GM18520 (cell line): Measurements from ENCODE around the gene NIPAL1.

Experiments used
- ATAC-seq: cut with Tn5 transposase; IDR thresholded peaks from one replicate; pipeline ENCODE4 v1.9.1; 2021; ENCODE audit not compliant: unreplicated experiment

Gene NIPAL1

GRCh38 chr4:48025005-48025404 lies 8.4 kb downstream of the NIPAL1 start:
- no peak for ATAC-seq

GRCh38 chr4:48027653-48028052 lies 11.1 kb downstream of the NIPAL1 start:
- ATAC-seq = peak; percentile 74

- ATAC-seq = peak; percentile 48
Observed at GRCh38 chr4:48028696-48029095, 12.1 kb downstream of the NIPAL1 start.

- no peak for ATAC-seq
Observed at GRCh38 chr4:48030470-48030869, 13.9 kb downstream of the NIPAL1 start.

- ATAC-seq = no peak
Observed at GRCh38 chr4:48031802-48032525, 15.4 kb downstream of the NIPAL1 start.

- ATAC-seq = no peak
Observed at GRCh38 chr4:48032721-48033120, 16.1 kb downstream of the NIPAL1 start.

- ATAC-seq = no peak
Observed at GRCh38 chr4:48033412-48033811, 16.8 kb downstream of the NIPAL1 start.

GRCh38 chr4:48033825-48034413 lies 17.3 kb downstream of the NIPAL1 start:
- no peak for ATAC-seq

GRCh38 chr4:48035952-48036351 lies 19.4 kb downstream of the NIPAL1 start:
- no peak for ATAC-seq

GRCh38 chr4:48037117-48037462 lies 20.5 kb downstream of the NIPAL1 start:
- no peak for ATAC-seq

GRCh38 chr4:48038666-48039065 lies 22.1 kb downstream of the NIPAL1 start:
- no peak for ATAC-seq

- no peak for ATAC-seq
Observed at GRCh38 chr4:48039561-48039960, 23.0 kb downstream of the NIPAL1 start.

GRCh38 chr4:48041535-48042137 lies 25.1 kb downstream of the NIPAL1 start:
- ATAC-seq = no peak

GRCh38 chr4:48042979-48043461 lies 26.4 kb downstream of the NIPAL1 start:
- ATAC-seq = no peak

- no peak for ATAC-seq
Observed at GRCh38 chr4:48043504-48043903, 26.9 kb downstream of the NIPAL1 start.

GRCh38 chr4:48044298-48044697 lies 27.7 kb downstream of the NIPAL1 start:
- no peak for ATAC-seq

GRCh38 chr4:48046059-48046458 lies 29.5 kb downstream of the NIPAL1 start:
- no peak for ATAC-seq

GRCh38 chr4:48047421-48047844 lies 30.9 kb downstream of the NIPAL1 start:
- ATAC-seq = peak; percentile 99

- ATAC-seq = no peak
Observed at GRCh38 chr4:48047896-48048295, 31.3 kb downstream of the NIPAL1 start.

GRCh38 chr4:48049483-48049882 lies 32.9 kb downstream of the NIPAL1 start:
- no peak for ATAC-seq

GRCh38 chr4:48051078-48051477 lies 34.5 kb downstream of the NIPAL1 start:
- ATAC-seq = no peak
